GM21367 (cell line): ENCODE data around the gene ARHGEF38.

ENCODE experiments used
- ATAC-seq: cut with Tn5 transposase; IDR thresholded peaks from one replicate; pipeline ENCODE4 v1.9.1; 2021; ENCODE audit not compliant: unreplicated experiment

The ARHGEF38 gene

DNA sequence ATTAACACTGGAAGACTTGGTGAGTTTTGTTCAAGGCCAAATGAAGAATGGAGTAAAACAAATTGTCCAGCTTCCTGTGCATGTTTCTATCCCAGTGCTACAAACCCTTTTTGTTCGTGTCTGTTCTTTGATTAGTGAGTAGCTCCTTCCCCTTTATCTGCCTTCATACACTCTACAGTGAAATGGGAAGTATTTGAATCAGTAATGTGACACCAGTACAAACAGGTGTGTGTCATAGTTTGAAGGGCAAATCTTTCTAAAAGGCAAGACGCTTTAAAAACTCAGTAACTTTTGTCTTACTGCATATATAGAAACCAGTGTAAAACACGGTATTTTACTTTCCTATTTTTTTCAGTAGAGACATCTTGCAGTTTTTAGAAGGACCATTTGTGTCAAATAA is 5.9 kb downstream of the ARHGEF38 start:
- no peak for ATAC-seq

DNA sequence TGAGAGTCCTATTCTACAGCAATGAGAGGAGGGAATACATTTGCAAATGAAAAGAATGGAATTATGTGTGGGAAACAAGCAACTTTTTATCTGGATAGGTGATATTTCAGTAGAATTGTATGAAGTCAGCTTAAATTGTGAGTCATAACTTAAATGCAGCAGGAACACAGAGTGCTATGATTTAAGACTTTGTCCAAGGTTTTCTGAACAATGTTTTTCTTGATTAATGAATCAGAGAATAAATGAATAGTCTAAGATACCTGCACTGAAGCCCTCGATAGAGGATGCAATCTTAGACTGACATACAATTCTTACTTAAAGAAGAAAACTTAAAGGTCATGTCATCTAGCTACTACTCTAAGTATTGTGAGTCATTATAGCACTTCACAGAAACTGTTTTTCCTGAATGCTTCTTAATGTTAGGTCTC is 8.0 kb downstream of the ARHGEF38 start:
- no peak for ATAC-seq

DNA sequence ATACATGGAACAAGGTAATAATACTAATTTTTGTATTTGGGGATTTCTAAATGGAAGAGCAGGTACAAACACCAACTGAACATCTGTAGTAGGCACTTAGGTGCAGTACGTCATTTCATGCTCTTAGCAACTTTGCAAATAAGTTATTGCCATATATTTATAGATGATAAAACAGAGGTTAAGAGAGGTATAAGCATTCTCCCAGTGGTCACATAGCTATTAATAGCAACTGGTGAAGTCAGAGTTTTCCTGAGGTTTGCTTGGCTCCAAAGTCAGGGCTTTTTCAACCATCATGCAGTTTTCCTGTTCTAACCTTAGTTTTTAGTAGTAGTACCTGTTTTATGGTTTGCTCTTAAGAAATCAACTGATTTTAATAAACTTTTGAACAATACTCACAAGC is 10.9 kb downstream of the ARHGEF38 start:
- no peak for ATAC-seq

DNA sequence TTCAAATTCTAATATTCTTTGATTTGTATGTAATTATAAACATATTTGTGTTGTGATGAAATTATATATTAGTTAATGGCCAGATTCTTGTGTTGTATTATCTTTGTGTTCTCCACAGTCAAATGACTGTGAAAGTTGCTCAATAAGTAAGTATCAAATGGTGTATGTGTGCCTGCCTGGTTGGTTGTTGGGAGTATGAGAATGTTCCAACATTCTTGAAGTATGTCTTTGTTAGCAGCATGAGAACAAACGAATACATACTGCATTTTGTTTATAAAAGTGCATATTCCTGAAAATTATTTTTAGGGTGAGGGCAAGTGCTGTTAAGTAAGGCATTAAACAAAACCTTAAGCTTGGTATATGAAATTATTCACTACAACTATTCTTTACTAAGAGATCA is 16.2 kb downstream of the ARHGEF38 start:
- ATAC-seq: no peak

DNA sequence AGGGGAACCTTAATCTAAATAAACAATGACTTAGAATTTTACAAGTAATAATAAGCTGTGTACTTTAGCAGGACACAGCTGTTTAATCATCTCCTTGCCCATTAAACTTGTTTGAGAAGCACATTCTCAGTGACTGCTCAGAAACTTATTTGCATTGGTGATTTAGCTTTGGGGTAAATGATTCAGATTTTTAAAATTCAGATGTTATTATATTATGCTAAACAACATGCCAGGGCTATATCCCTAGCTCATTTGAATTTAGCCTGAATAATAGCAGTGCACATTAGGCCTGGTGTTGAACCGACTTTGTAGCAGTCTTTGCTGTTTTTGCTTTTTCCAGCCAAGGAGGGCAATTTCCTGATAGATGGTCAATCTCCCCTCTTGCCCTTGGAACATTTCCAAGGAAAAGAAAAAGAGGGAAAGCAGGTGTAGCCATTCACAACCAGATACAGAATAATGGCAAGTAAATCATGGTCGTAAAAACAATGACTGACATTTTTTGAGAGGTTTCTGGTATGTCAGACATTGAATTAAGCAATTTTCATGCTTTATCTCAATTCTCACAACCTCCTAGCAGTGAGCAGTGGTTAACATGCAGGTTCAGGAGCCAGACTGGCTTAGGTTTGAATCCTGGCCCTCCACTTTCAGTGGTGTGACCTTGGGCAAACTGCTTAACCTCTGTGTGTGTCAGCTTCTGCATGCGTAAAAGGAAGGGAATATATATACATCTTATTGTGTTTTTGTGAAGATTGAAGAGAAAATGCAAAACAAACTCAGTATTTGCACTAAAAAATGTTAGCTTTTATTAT is 16.8 kb downstream of the ARHGEF38 start:
- no peak for ATAC-seq

DNA sequence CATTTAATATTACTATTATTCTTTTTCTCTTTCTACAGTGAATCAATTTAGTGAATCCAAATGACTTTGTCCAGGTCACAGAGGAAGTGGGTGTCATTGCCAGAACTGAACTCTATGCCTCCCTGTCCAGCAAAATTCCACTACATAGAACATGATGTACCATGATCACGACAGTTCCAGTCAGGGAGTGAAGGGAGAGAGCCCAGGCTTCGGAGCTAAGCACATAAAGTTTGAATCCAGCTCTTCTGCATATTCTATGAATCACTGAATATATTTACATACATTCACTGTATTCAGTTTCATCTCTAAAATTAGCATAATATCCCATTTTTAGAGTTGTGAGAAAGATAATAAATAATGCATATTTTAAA is 17.4 kb downstream of the ARHGEF38 start:
- no peak for ATAC-seq

DNA sequence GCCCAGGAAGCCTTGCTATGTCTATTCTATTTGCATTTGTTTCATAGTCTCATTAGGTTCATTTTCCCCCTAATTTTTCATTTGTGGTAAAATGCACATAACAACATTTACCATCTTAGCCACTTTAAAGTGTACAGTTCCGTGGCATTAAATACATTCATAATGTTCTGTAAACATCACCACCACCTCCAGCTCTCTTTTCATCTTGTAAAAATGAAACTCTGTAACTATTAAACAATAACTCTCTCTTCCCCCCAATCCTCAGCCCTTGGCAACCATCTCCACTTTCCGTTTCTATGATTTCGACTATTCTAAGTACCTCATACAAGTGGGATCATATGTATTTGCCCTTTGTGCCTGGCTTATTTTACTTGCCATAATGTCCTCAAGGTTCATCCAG is 19.9 kb downstream of the ARHGEF38 start:
- no peak for ATAC-seq

DNA sequence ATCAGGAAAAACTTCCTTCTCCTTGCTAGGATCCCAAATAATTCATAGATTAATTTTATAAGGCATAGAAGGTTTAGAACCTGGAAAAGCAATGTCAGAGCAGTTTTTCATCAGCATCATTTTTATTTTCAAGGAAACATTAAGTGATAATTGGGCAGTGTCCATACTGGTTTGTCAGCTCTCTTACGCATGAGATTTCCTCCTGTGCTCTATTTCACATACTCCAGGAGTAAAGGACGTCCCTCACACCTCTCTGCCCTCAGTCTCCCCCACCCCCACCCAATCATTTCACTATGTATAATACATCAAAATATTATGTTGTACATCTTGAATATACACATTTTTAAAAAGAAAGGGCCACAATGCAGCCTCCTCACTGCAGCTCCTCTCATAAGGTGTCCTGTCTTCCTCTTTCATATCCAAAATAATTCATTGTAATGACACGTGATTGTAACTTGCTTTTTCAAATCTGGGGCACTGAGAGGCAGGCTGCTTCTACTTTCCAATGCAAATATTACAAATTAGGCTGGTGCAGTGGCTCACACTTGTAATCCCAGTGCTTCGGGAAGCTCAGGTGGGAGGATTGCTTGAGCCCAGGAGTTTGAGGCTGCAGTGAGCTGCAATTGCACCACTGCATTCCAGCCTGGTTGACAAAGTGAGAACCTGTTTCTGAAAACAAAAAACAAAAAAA is 34.4 kb downstream of the ARHGEF38 start:
- ATAC-seq: no peak

DNA sequence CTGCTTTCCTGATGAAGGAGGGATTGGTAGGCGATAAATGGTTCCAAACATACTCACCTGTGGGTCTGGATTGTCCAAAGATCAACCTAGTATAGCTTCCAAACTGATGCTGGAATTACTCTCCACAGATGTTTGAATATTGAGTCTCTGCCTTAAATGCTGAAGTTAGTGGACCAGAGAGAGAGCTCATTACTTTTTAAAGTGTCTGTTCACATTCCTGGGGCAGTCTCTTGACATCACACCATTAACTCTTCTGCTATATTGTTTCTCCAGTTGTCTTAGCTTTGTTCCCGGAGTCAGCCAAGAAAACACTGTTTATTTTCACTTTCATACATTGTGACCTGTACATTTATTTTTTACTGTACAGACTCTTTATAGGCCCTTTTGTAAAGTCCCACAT is 35.4 kb downstream of the ARHGEF38 start:
- no peak for ATAC-seq

DNA sequence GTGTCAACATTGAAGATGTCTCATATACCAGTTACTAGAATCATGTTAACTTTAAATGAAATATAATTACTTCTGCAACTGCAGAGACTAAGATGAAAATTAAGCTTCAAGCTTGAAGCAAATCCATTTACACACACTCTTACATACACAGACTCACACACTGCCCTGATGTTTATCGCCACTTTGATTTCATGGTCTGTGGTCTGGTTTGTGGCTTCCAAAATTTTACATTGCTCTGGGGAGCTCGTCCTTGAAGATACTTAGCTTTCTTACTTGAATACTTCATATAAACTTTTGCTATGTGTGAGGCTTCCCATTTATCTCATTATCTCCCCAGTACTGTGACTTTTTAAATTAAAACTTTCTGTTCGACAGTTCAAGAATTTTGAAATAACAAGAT is 35.8 kb downstream of the ARHGEF38 start:
- ATAC-seq: no peak

DNA sequence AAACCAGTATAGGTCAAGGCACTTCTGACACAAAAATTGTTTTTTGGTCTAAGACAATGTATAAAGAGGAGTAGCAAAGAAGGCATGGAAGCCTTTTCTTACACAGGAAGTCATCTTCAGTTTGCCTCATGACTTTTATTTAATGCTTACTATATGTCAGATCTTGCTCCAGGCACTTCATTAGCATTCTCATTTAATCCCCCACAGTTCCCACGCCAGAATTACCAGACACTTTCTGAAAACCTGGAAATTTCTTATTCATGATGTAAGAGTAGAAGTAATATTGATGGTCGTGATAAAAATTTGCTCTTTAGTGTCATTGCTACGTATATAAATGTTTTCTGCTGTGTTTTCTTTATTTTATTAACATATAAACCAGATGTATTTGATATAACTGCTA is 39.2 kb downstream of the ARHGEF38 start:
- ATAC-seq: no peak

DNA sequence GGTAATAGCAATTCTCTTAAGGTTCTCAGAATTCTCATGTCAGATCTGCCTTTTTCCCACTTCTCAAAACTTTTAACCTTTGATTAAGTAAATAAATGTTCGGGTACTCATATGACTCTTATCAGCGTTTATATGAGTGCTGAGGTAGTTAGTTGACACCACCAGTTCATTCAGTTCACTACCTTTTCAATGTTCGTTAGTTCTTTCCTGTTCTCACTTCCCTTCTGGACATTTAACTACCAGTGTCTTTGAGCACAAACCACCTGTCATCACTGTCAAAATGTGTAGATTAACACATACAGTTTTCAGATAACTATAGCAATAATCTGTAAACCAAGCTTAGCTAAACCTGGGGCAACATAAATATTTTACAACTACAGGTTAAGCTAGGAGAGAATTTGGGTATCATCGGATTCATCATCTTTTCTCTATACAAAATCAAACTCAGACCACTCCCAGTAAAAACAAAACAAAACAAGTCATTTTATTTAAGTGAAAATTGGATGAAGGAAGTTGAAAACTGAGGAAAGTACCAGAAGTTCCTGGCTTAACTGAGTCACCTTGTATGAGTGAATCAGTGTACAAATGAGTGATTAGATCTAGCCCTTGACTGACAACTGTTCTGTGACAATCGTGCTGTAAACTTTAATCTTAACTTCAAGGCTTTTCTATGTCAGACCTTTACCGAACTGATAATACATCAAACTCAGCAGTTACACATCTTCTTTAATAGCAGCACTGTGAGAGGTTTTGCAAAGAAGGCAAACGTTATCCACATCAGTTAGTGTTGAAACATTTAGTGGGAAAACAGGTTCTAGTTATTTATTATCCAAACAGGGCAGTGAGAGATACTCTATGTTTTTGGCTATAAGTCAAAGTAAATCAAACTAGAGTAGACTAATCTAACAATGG is 41.9 kb downstream of the ARHGEF38 start:
- ATAC-seq: peak; percentile 85

DNA sequence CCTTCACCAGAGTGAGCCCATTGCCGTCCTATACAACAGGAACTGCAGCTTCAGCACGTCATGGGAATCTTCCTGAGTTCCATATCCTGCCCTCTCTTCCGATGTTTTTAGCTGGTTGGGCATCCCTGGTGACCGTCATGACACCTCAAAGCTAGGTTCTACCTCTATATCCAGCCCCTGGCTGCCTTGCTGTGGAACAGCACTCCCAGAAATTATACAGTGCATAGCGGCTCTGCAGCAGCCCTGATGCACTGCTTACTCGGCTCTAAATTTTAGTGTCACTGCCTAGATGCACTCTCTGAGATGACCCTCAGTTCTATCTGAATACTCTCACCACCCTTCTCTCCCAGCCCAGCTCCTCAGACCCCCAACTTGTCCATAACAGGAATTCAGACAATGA is 44.3 kb downstream of the ARHGEF38 start:
- ATAC-seq: no peak

DNA sequence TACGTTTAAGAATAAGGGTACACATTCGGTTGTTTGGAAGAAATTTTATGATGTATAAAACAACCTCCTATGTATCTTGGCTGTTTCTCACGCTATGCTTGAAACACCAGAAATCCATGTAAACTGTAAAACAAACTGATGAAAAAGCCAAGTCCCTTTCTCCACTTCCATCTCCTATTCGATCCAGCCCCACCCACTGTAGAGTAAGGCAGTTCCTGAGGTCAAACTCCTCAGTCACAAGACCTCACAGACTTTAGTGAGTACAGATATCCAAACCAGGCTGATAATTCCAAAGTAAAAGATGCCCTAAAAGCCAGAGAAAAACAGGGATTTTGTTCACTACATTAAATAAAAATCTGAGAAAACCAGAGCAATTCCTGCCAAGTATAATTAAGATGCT is 45.6 kb downstream of the ARHGEF38 start:
- ATAC-seq: no peak

DNA sequence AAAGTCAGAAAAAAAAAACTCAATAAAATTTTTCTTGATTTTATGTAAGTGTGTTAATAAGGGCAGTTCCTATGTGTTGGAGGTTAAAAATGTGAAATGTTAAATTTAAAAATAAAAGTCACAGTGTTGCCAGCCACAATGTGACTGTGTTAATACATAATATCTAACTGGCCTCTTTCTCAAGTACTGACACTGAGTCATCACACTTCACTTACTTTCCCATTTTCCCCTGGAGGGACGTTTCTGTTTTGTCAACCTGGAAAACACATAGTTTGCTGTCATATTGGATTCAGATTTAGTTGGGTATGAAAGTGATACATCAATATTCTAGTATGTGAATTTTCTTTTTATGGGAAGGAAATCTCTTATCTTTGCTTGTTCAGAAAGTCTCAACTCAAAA is 46.4 kb downstream of the ARHGEF38 start:
- no peak for ATAC-seq

DNA sequence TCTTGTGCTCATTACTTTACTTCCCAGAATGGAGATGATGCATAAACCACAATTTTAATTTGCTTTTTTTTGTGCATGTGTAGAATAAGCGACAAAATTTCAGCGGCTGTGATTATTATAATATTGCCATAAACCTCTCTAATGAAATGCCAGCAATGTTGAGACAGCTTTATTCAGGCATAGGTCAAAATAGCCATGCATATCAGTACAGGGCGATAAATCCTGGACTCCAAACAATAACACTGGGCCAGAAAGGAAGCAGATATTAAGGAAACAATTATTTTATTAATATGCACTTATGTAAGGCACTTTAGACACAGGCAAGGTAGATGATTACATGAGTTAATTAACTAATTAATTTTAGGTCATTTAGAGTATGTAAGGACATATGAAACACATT is 47.1 kb downstream of the ARHGEF38 start:
- ATAC-seq: no peak

DNA sequence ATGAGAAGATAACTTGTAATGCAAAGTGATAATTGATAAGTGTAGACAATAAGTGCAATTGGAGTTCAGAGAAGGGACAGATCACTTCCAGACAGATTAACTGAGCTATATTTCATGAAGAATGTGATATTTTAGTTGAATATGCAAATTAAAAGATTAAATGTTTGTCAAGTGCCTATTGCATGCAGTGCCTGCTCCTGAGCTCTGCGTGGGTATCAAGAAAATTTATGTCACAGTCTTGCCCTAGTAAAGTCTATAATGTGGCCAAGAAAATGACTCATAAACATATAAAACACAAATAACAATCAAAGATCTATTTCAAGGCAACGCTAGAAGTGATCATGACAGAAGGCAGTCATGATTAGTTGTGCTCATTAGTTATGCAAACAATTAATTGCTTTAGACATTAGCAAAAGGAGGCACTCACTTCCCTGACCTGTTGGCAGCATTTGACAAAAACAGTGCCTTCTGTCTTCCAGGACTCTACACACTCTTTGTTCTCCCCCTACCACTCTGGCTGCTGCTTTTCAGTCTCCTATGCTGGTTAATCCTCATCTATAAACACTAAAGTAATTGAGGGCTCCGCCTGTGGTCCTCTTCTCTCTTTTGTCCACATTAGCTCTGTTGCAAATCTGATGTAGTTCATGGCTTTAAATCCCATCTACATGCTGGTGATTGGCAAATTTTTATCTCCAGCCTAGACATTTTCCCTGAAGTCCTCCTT is 47.7 kb downstream of the ARHGEF38 start:
- ATAC-seq: no peak

DNA sequence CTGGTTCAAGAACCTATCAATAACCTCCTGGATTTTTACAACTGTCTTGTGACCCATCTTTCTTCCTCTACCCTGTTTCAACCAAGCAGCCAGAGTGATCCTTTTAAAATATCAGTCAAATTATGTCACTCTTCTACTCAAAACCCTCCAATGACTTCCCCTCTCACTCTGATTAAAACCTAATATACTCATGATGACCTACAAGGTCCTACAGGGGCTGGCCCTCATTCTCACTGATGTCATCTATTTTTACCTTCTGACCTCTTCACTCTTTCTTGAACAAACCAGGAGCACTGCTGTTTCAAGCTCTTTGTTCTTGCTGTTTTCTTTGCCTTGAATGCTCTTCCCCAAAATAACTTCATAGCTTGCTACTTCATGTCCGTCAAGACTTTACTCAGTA is 48.5 kb downstream of the ARHGEF38 start:
- ATAC-seq: no peak

DNA sequence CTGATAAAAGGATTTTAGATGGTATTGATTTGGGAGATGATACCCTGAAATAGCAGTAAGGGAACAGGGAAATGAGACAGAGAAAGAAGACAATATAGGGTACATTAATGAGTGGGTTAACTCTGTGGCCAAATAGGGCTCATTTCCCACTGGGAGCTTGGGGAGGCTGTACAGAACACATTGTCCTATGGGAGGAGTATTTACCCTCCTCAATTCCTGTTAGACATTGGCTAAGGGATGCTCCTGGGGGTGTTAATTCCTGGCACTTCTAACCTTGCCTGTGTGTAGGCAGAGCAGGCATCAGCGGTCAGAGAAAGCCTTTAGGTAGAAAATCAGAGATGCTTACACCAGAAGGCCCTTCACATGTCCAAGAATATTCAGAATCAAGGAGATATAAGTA is 49.0 kb downstream of the ARHGEF38 start:
- no peak for ATAC-seq

DNA sequence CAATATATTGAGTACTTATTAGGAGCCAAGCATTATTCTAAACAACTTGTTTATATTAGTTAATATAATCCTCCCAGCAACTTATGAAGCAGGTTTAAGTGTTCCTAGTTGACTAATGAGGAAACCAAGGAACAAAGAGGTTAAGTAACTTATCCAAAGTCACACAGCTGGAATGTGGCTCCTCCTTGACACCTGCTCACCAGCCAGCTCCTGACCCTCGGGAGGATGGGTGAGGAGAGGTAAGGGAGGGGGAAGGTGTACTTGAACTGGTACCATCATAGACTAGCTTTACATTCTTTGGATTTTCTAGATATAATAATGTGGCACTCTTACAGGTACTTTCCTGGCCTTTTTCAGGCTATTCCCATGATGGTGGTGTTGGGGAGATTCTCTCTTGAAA is 50.7 kb downstream of the ARHGEF38 start:
- ATAC-seq: no peak

DNA sequence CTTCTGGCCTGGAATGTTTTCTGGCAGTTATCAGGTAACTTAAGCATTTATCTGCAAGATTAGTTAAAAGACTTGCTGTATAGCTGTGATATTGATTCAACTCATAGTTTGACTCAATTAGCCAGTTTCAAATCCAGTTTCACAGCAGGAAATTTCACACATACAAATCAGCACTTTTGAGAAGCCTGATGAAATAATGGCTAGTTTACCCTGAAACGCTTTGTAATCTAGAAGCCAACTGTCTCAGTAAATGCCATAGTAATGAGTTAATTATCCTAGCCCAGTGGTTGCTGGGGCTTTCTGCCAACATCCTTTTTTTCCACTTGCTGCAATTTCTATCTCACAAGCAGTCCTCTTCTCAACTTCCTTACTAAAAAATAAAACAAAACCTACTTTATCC is 53.1 kb downstream of the ARHGEF38 start:
- ATAC-seq: no peak
